Measurements from ENCODE around the gene PARP4. TPM values are rescaled to one million over a fixed set of nuclear protein-coding genes. Genes with fewer than 3 reads are reported as not detected.
A peak's percentile ranks its signal among the peaks of the same experiment; 100 is the strongest.

PARP4 gene
- total RNA-seq, 2 experiments from 2014 or later = 29.5 to 29.6 TPM

- H3K4me1 ChIP-seq (ENCODE audit: insufficient read depth, low read length) = no peaks in the 10 kb centered on the region
- H3K27me3 ChIP-seq (ENCODE audit: control insufficient read depth in 1 of 2, insufficient read depth in 2 of 2, low read length in 2 of 2) = no peaks in the 10 kb centered on the region
- H3K27ac ChIP-seq (ENCODE audit: low read depth in 1 of 2, low read length in 2 of 2) = no peak overlapping the region
- peak overlapping the region; percentile 40 for H3K27ac Mint-ChIP-seq
- H3K4me3 Mint-ChIP-seq = no peak overlapping the region
- ChIA-PET CTCF (no interaction called here), POLR2A (no interaction called here)
- peaks cover 22% of the 10 kb centered on the region for H3K4me1 Mint-ChIP-seq (ENCODE audit: low read depth)
- intact Hi-C loops (cut with DNase I, micrococcal nuclease) = no loop called here
- no peak for ATAC-seq (ENCODE audit: poor library complexity)
- DNase-seq = peak in 1 of 14 experiments; percentile 13
- H3K4me3 ChIP-seq (ENCODE audit: low read length) = no peak overlapping the region
- no peaks in the 10 kb centered on the region for H3K9me3 Mint-ChIP-seq
- no peaks in the 10 kb centered on the region for H3K27me3 Mint-ChIP-seq
- H3K36me3 ChIP-seq (ENCODE audit: insufficient read depth, low read length) = peaks cover 70% of the 10 kb centered on the region
- TF ChIP-seq CTCF (IDR thresholded peaks at IDR 0.05) = no peak
- H3K36me3 Mint-ChIP-seq (ENCODE audit: low read depth) = peaks cover 89% of the 10 kb centered on the region
- H3K9me3 ChIP-seq (ENCODE audit: control insufficient read depth in 1 of 2, insufficient read depth in 1 of 2, low read length in 2 of 2) = no peaks in the 10 kb centered on the region
Observed at GRCh38 chr13:24459234-24459633, 53.3 kb downstream of the PARP4 start.

GRCh38 chr13:24458736-24459135, 53.8 kb downstream of the PARP4 start:
- ATAC-seq (ENCODE audit: poor library complexity) (no peak), DNase-seq (no peak)
- Histone ChIP-seq H3K4me3 (ENCODE audit: low read length) (no peak overlapping the region), H3K27ac (ENCODE audit: low read depth in 1 of 2, low read length in 2 of 2) (no peak overlapping the region), H3K9me3 (ENCODE audit: control insufficient read depth in 1 of 2, insufficient read depth in 1 of 2, low read length in 2 of 2) (no peaks in the 10 kb centered on the region), H3K27me3 (ENCODE audit: control insufficient read depth in 1 of 2, insufficient read depth in 2 of 2, low read length in 2 of 2) (no peaks in the 10 kb centered on the region), H3K36me3 (ENCODE audit: insufficient read depth, low read length) (peaks cover 74% of the 10 kb centered on the region), H3K4me1 (ENCODE audit: insufficient read depth, low read length) (no peaks in the 10 kb centered on the region)
- Mint-ChIP-seq H3K27me3 (no peaks in the 10 kb centered on the region), H3K9me3 (no peaks in the 10 kb centered on the region), H3K4me1 (ENCODE audit: low read depth) (peaks cover 17% of the 10 kb centered on the region), H3K36me3 (ENCODE audit: low read depth) (peaks cover 87% of the 10 kb centered on the region), H3K27ac (peak overlapping the region; percentile 27), H3K4me3 (no peak overlapping the region)
- ChIA-PET CTCF (no interaction called here), POLR2A (no interaction called here)
- intact Hi-C loops (cut with DNase I, micrococcal nuclease) = no loop called here
- no peak for TF ChIP-seq CTCF (IDR thresholded peaks at IDR 0.05)

GRCh38 chr13:24456396-24456795, 56.2 kb downstream of the PARP4 start:
- no peaks in the 10 kb centered on the region for H3K9me3 Mint-ChIP-seq
- Histone ChIP-seq H3K4me1 (ENCODE audit: insufficient read depth, low read length) (no peaks in the 10 kb centered on the region), H3K27me3 (ENCODE audit: control insufficient read depth in 1 of 2, insufficient read depth in 2 of 2, low read length in 2 of 2) (no peaks in the 10 kb centered on the region), H3K4me3 (ENCODE audit: low read length) (no peak overlapping the region), H3K9me3 (ENCODE audit: control insufficient read depth in 1 of 2, insufficient read depth in 1 of 2, low read length in 2 of 2) (no peaks in the 10 kb centered on the region), H3K36me3 (ENCODE audit: insufficient read depth, low read length) (peaks cover 86% of the 10 kb centered on the region), H3K27ac (ENCODE audit: low read depth in 1 of 2, low read length in 2 of 2) (no peak overlapping the region)
- H3K27ac Mint-ChIP-seq = no peak overlapping the region
- DNase-seq (no peak), ATAC-seq (ENCODE audit: poor library complexity) (no peak)
- no peak overlapping the region for H3K4me3 Mint-ChIP-seq
- H3K36me3 Mint-ChIP-seq (ENCODE audit: low read depth) = peaks cover 87% of the 10 kb centered on the region
- peaks cover 14% of the 10 kb centered on the region for H3K4me1 Mint-ChIP-seq (ENCODE audit: low read depth)
- CTCF ChIA-PET = interaction anchor here (1.2 kb wide), 1 partner anchor 14 kb away, joined by 3 read pairs; no protein-coding TSS in a partner anchor
- no peaks in the 10 kb centered on the region for H3K27me3 Mint-ChIP-seq
- POLR2A ChIA-PET = no interaction called here
- intact Hi-C loops (cut with DNase I, micrococcal nuclease) = no loop called here
- TF ChIP-seq CTCF (IDR thresholded peaks at IDR 0.05) = no peak

Measured in CD4-positive, alpha-beta T cell (primary cell).